Nephron (organoid): ENCODE results near the gene RILPL2.
"Not testable (repeated sequence)": the region's sequence is repeated elsewhere in the genome, so short reads cannot be mapped to it uniquely, and the experiment has no call there.

Experiments used
- H3K27ac Mint-ChIP-seq, 3 experiments: 2 replicates each; pipeline ENCODE4 v1.8.0; 2020; ENCODE audit warnings: mixed read lengths in 3 of 3, mild to moderate bottlenecking in 2 of 3, moderate library complexity in 1 of 3
- H3K27me3 Mint-ChIP-seq: 2 replicates; pipeline ENCODE4 v1.8.0; 2021; ENCODE audit warnings: low read depth, mild to moderate bottlenecking, moderate library complexity, mixed read lengths
- H3K36me3 Mint-ChIP-seq: 2 replicates; pipeline ENCODE4 v1.8.0; 2020; ENCODE audit warnings: low read depth, mixed read lengths
- H3K4me1 Mint-ChIP-seq: 2 replicates; pipeline ENCODE4 v1.8.0; 2020; ENCODE audit warnings: mixed read lengths
- H3K4me3 Mint-ChIP-seq, 3 experiments: 2 replicates each; pipeline ENCODE4 v1.8.0; 2020; ENCODE audit warnings: mild to moderate bottlenecking in 3 of 3, mixed read lengths in 3 of 3, moderate library complexity in 2 of 3
- H3K9me3 Mint-ChIP-seq: 2 replicates; pipeline ENCODE4 v1.8.0; 2020; ENCODE audit warnings: mixed read lengths
- CTCF ChIP-seq, 3 experiments: fragments of 200-600 bp; sonication (generic); IDR thresholded peaks; one replicate each; pipeline ENCODE4 v1.5.0; 2021; ENCODE audit warnings: antibody characterized with exemption in 3 of 3; ENCODE audit not compliant: unreplicated experiment in 3 of 3

RILPL2 gene

GRCh38 chr12:123388951-123389559, 47.4 kb downstream of the RILPL2 start:
- no peak for TF ChIP-seq CTCF (IDR thresholded peaks at IDR 0.05; ENCODE audit: unreplicated experiment in 3 of 3)
- no peaks in the 10 kb centered on the region for H3K9me3 Mint-ChIP-seq
- peaks cover 26% of the 10 kb centered on the region for H3K4me1 Mint-ChIP-seq
- H3K36me3 Mint-ChIP-seq = peaks cover 31% of the 10 kb centered on the region
- no peak overlapping the region for H3K4me3 Mint-ChIP-seq
- no peaks in the 10 kb centered on the region for H3K27me3 Mint-ChIP-seq
- no peak overlapping the region for H3K27ac Mint-ChIP-seq

GRCh38 chr12:123388177-123388950, 48.1 kb downstream of the RILPL2 start:
- Mint-ChIP-seq H3K9me3 (no peaks in the 10 kb centered on the region), H3K4me1 (peaks cover 26% of the 10 kb centered on the region), H3K36me3 (peaks cover 29% of the 10 kb centered on the region), H3K4me3 (peak overlapping the region; percentile 87 to 92 (median 90)), H3K27me3 (no peaks in the 10 kb centered on the region), H3K27ac (peak overlapping the region; percentile 78 to 88 (median 87))
- TF ChIP-seq CTCF (IDR thresholded peaks at IDR 0.05; ENCODE audit: unreplicated experiment in 3 of 3) = no peak

- no peak for TF ChIP-seq CTCF (IDR thresholded peaks at IDR 0.05; ENCODE audit: unreplicated experiment in 3 of 3)
- Mint-ChIP-seq H3K27me3 (no peaks in the 10 kb centered on the region), H3K4me3 (peak overlapping the region; percentile 87 to 92 (median 90)), H3K9me3 (no peaks in the 10 kb centered on the region), H3K36me3 (peaks cover 22% of the 10 kb centered on the region), H3K4me1 (peaks cover 26% of the 10 kb centered on the region), H3K27ac (peak overlapping the region; percentile 78 to 88 (median 87))
Measured at GRCh38 chr12:123387508-123388176, 48.8 kb downstream of the RILPL2 start.

GRCh38 chr12:123385536-123385935, 50.9 kb downstream of the RILPL2 start:
- not testable (repeated sequence) for H3K27ac Mint-ChIP-seq, H3K9me3 Mint-ChIP-seq, H3K27me3 Mint-ChIP-seq, H3K36me3 Mint-ChIP-seq
- peak overlapping the region; percentile 8 to 89 (median 47) for H3K4me3 Mint-ChIP-seq
- H3K4me1 Mint-ChIP-seq = peaks cover 22% of the 10 kb centered on the region

GRCh38 chr12:123384994-123385376, 51.5 kb downstream of the RILPL2 start:
- Mint-ChIP-seq H3K27me3 (no peaks in the 10 kb centered on the region), H3K27ac (no peak overlapping the region), H3K4me1 (peaks cover 17% of the 10 kb centered on the region), H3K4me3 (peak overlapping the region; percentile 89 to 96 (median 95)), H3K36me3 (no peaks in the 10 kb centered on the region), H3K9me3 (no peaks in the 10 kb centered on the region)
- TF ChIP-seq CTCF (IDR thresholded peaks at IDR 0.05; ENCODE audit: unreplicated experiment in 3 of 3) = no peak

GRCh38 chr12:123384318-123384993, 52.0 kb downstream of the RILPL2 start:
- Mint-ChIP-seq H3K27me3 (no peaks in the 10 kb centered on the region), H3K4me3 (peak overlapping the region; percentile 89 to 96 (median 95))
- no peak for TF ChIP-seq CTCF (IDR thresholded peaks at IDR 0.05; ENCODE audit: unreplicated experiment in 3 of 3)

More at GRCh38 chr12:123384318-123384993, 52.0 kb downstream of the RILPL2 start:
- Mint-ChIP-seq H3K27ac (peak overlapping the region in 1 of 3 experiments; percentile 91), H3K36me3 (no peaks in the 10 kb centered on the region), H3K4me1 (peaks cover 15% of the 10 kb centered on the region), H3K9me3 (no peaks in the 10 kb centered on the region)
